ENCODE results near the gene MORN1.

DNA sequence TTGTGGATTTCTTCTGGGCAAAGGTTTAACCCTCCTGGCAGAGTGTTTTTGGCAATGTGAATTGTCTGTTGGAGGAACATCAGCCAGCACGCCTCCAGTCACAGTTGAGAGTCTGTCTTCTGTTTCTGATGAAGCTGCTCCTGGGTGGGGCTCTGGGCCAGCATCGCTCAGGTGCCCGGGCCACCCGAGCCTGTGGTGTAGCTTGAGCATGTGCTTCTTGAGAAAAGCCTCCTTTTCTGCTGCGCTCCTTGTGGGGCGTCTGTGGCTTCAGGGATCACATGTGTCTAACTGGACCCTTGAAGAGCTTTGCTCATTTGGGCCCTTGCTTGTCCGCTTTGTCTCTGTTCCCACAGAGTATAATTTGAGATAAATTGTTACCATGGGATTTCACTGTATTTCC is 7.5 kb upstream of the MORN1 start:
- no peak for TF ChIP-seq BHLHE40 (IDR thresholded peaks at IDR 0.05; ENCODE audit: borderline replicate concordance in 1 of 2, low read depth in 2 of 2, low read length in 1 of 2)
- no peak for TF ChIP-seq POLR2AphosphoS5 (IDR thresholded peaks at IDR 0.05; ENCODE audit: low read length)
- TF ChIP-seq, protein P1, sequence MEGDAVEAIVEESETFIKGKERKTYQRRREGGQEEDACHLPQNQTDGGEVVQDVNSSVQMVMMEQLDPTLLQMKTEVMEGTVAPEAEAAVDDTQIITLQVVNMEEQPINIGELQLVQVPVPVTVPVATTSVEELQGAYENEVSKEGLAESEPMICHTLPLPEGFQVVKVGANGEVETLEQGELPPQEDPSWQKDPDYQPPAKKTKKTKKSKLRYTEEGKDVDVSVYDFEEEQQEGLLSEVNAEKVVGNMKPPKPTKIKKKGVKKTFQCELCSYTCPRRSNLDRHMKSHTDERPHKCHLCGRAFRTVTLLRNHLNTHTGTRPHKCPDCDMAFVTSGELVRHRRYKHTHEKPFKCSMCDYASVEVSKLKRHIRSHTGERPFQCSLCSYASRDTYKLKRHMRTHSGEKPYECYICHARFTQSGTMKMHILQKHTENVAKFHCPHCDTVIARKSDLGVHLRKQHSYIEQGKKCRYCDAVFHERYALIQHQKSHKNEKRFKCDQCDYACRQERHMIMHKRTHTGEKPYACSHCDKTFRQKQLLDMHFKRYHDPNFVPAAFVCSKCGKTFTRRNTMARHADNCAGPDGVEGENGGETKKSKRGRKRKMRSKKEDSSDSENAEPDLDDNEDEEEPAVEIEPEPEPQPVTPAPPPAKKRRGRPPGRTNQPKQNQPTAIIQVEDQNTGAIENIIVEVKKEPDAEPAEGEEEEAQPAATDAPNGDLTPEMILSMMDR (IDR thresholded peaks at IDR 0.05 in 2 of 3, conservative IDR thresholded peaks at IDR 0.05 in 1 of 3; ENCODE audit: control insufficient read depth in 2 of 3, extremely low read depth in 1 of 3, insufficient read depth in 1 of 3, low read depth in 3 of 3, low read length in 3 of 3): no peak
- TF ChIP-seq CEBPB (IDR thresholded peaks at IDR 0.05; ENCODE audit: borderline replicate concordance in 1 of 2, low read depth in 2 of 2, low read length in 2 of 2): no peak
- TF ChIP-seq, protein P2, sequence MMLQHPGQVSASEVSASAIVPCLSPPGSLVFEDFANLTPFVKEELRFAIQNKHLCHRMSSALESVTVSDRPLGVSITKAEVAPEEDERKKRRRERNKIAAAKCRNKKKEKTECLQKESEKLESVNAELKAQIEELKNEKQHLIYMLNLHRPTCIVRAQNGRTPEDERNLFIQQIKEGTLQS (IDR thresholded peaks at IDR 0.05; ENCODE audit: borderline replicate concordance, extremely low read depth, low read depth, low read length): no peak
- TF ChIP-seq ESRRA (IDR thresholded peaks at IDR 0.05; ENCODE audit: low read length): no peak

All from GM12878 (cell line).